HepG2 (cell line): ENCODE results near the gene TBC1D10B. TPM values are rescaled to one million over a fixed set of nuclear protein-coding genes. Genes with fewer than 3 reads are reported as not detected.

Source experiments
- ATRX ChIP-seq: sonication (generic); formaldehyde crosslinking; IDR thresholded peaks from 2 replicates; pipeline ENCODE4 v1.4.0; 2020; ENCODE audit warnings: missing genetic modification reagents, borderline replicate concordance
- BHLHE40 ChIP-seq: IDR thresholded peaks from 2 replicates; pipeline ENCODE4 v1.6.1; 2011; ENCODE audit warnings: low read length, improper control_type of control experiment
- FOXC1 ChIP-seq: sonication (generic); formaldehyde crosslinking; IDR thresholded peaks from 2 replicates; pipeline ENCODE4 v1.8.0; 2022; ENCODE audit warnings: mild to moderate bottlenecking, missing genetic modification reagents, borderline replicate concordance
- HCFC1 ChIP-seq: fragments of 150-350 bp; IDR thresholded peaks from 2 replicates; pipeline ENCODE4 v1.6.1; 2014; ENCODE audit warnings: low read depth, low read length
- HNRNPLL ChIP-seq: fragments of 200-400 bp; formaldehyde crosslinking; IDR thresholded peaks from 2 replicates; pipeline ENCODE4 v1.6.1; 2017; ENCODE audit warnings: mild to moderate bottlenecking, low read depth, low read length; ENCODE audit not compliant: poor library complexity, severe bottlenecking
- HNRNPUL1 ChIP-seq: fragments of 200-400 bp; formaldehyde crosslinking; IDR thresholded peaks from 2 replicates; pipeline ENCODE4 v1.6.1; 2017; ENCODE audit warnings: low read depth, mild to moderate bottlenecking, low read length, moderate library complexity
- MBNL3 ChIP-seq: fragments of 250-450 bp; sonication (Bioruptor Pico); conservative IDR thresholded peaks from 2 replicates; pipeline ENCODE4 v1.8.0; 2022; ENCODE audit warnings: mild to moderate bottlenecking, inconsistent platforms
- POLR2AphosphoS5 ChIP-seq: IDR thresholded peaks from 2 replicates; pipeline ENCODE4 v1.6.1; 2012; ENCODE audit warnings: low read depth, low read length
- PPARG ChIP-seq: conservative IDR thresholded peaks from 2 replicates; pipeline ENCODE4 v1.6.1; 2016; ENCODE audit warnings: missing biosample characterization, missing genetic modification reagents
- SMYD3 ChIP-seq: sonication (generic); formaldehyde crosslinking; IDR thresholded peaks from 2 replicates; pipeline ENCODE4 v1.8.1; 2023; ENCODE audit warnings: mild to moderate bottlenecking, missing genetic modification reagents
- THAP11 ChIP-seq: IDR thresholded peaks from 2 replicates; pipeline ENCODE4 v1.6.1; 2016; ENCODE audit warnings: missing biosample characterization, missing genetic modification reagents
- THRA ChIP-seq: sonication (generic); formaldehyde crosslinking; IDR thresholded peaks from 2 replicates; pipeline ENCODE4 v1.4.0; 2020; ENCODE audit warnings: missing genetic modification reagents, borderline replicate concordance
- ZBTB38 ChIP-seq: sonication (generic); formaldehyde crosslinking; IDR thresholded peaks from 2 replicates; pipeline ENCODE4 v1.5.1; 2020; ENCODE audit warnings: mild to moderate bottlenecking, missing genetic modification reagents
- ZFP91 ChIP-seq: sonication (generic); formaldehyde crosslinking; IDR thresholded peaks from 2 replicates; pipeline ENCODE4 v1.9.0; 2022; ENCODE audit warnings: missing genetic modification reagents, mild to moderate bottlenecking, borderline replicate concordance
- ZHX1 ChIP-seq: sonication (generic); formaldehyde crosslinking; IDR thresholded peaks from 2 replicates; pipeline ENCODE4 v1.8.1; 2022; ENCODE audit warnings: low read depth, mild to moderate bottlenecking, missing genetic modification reagents
- ZNF232 ChIP-seq: sonication (generic); formaldehyde crosslinking; IDR thresholded peaks from 2 replicates; pipeline ENCODE4 v1.4.0; 2020; ENCODE audit warnings: missing genetic modification reagents, borderline replicate concordance
- ZNF264 ChIP-seq: sonication (generic); formaldehyde crosslinking; IDR thresholded peaks from 2 replicates; pipeline ENCODE4 v1.4.0; 2020; ENCODE audit warnings: missing genetic modification reagents
- ZNF282 ChIP-seq: fragments of 450-650 bp; IDR thresholded peaks from 2 replicates; pipeline ENCODE4 v1.6.1; 2018; ENCODE audit not compliant: partially characterized antibody
- ZNF543 ChIP-seq: sonication (generic); formaldehyde crosslinking; IDR thresholded peaks from 2 replicates; pipeline ENCODE4 v1.4.0; 2020; ENCODE audit warnings: mild to moderate bottlenecking, missing genetic modification reagents
- ZNF589 ChIP-seq: sonication (generic); formaldehyde crosslinking; conservative IDR thresholded peaks from 2 replicates; pipeline ENCODE4 v1.8.0; 2022; ENCODE audit warnings: mild to moderate bottlenecking, moderate library complexity, missing genetic modification reagents
- ZNF788 ChIP-seq: sonication (generic); formaldehyde crosslinking; IDR thresholded peaks from 2 replicates; pipeline ENCODE4 v1.5.0; 2020; ENCODE audit warnings: mild to moderate bottlenecking, missing genetic modification reagents, borderline replicate concordance
- ZNF800 ChIP-seq: sonication (generic); formaldehyde crosslinking; IDR thresholded peaks from 2 replicates; pipeline ENCODE4 v1.4.0; 2020; ENCODE audit warnings: missing genetic modification reagents
- ZNF850 ChIP-seq: sonication (generic); formaldehyde crosslinking; conservative IDR thresholded peaks from 2 replicates; pipeline ENCODE4 v1.9.0; 2021; ENCODE audit warnings: mild to moderate bottlenecking, missing genetic modification reagents
- polyA plus RNA-seq, 8 experiments: library from polyadenylated mRNA; depleted of rRNA in 3 of 8; stranded (reverse) in 7 of 8; unstranded in 1 of 8; fragments of >200 nt; fragmentation: Illumina TruSeq in 4 of 8; extraction: Trizol in 4 of 8; gene quantifications; 2 replicates each; pipeline versions ENCODE4 v1.2.1 to v1.2.3, GENCODE V29; 2011 to 2016; ENCODE audit warnings: low read depth in 4 of 8, missing spikeins in 1 of 8, mixed read lengths in 1 of 8; ENCODE audit not compliant: insufficient read depth in 1 of 8
- total RNA-seq, 5 experiments: library from RNA; depleted of rRNA; stranded (reverse); fragments of >200 nt; fragmentation: Illumina TruSeq; extraction: Trizol; gene quantifications; 2 replicates each; pipeline ENCODE4 v1.2.3, GENCODE V29; 2016; ENCODE audit warnings: low read depth in 1 of 5

The TBC1D10B gene
- total and polyA plus RNA-seq, 2 of the 13 experiments (the other 11 are each of a cell fraction or from before 2014, with no cell fraction given) = 15.7 to 24.8 TPM

- TF ChIP-seq POLR2AphosphoS5 (peak; percentile 10; the same call in 1 of the 2 replicates), PPARG (CRISPR knock-in tag) (no peak), ZFP91 (no peak), HNRNPUL1 (no peak), ZNF589 (CRISPR knock-in tag) (0 out of 2 replicates have a peak, but pooled peaks have one; percentile 43), HCFC1 (no peak), THRA (CRISPR knock-in tag) (no peak), ZNF264 (no peak), FOXC1 (CRISPR knock-in tag) (no peak), ZHX1 (no peak), HNRNPLL (no peak), BHLHE40 (no peak), THAP11 (CRISPR knock-in tag) (no peak), ATRX (CRISPR knock-in tag) (no peak), ZNF282 (no peak), ZNF543 (CRISPR knock-in tag) (no peak), ZNF788 (no peak), ZNF800 (CRISPR knock-in tag) (no peak), MBNL3 (CRISPR knock-in tag) (no peak), SMYD3 (CRISPR knock-in tag) (no peak), ZBTB38 (CRISPR knock-in tag) (no peak), ZNF232 (CRISPR knock-in tag) (no peak), ZNF850 (CRISPR knock-in tag) (no peak)
Measured at GRCh38 chr16:30357085-30357714, 13.1 kb downstream of the TBC1D10B start (continued).
